ENCODE measurements around the gene SIGLEC12. TPM values are rescaled to one million over a fixed set of nuclear protein-coding genes. Genes with fewer than 3 reads are reported as not detected.

SIGLEC12 gene
- total and polyA plus RNA-seq, 2 donors (not counting 3 experiments of a cell fraction or from before 2014, with no cell fraction given): not detected

DNA sequence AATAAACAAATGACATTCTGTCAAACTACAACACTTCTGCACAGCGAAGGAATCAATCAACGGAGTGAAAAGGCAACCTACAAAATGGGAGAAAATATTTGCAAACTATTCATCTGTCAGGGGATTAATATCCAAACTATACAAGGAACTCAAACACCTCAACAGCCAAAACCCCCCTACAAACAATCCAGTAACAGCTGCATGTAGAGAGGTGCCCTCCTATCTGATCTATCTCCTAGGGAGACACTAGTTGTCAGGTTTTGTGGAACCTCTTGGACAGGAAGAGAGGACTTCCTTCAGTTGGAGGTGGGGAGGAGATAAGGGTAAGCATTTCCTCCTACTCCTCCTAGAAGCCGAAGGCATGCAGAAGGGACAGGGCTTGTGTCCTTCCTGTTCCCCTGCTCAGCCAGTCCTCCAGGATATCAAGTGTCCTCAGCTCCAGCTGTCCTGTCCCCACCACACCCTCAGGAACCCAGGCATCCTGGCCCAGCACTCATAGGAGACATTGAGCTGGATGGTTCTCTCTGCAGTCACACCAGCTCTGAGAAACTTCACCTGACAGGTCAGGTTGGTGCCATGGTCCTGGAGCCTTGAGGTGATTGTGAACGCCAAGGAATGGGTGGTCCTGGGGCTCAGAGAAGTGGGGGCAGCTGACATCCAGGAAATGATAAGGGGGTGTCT lies 33.6 kb downstream of the SIGLEC12 start:
- CTCF ChIA-PET: interaction anchor here (10.3 kb wide), 1 partner anchor 190 kb away, joined by 414 read pairs; no protein-coding TSS in a partner anchor
- Histone ChIP-seq H2AFZ (ENCODE audit: low read depth, low read length) (no peak overlapping the region), H3K4me3 (replicated peaks in 1 of 3; ENCODE audit: insufficient read depth in 1 of 3, low read depth in 1 of 3, low read length in 3 of 3) (no peak overlapping the region), H3K36me3 (ENCODE audit: control insufficient read depth in 2 of 2, extremely low read depth in 1 of 2, insufficient read depth in 2 of 2, low read length in 2 of 2) (no peaks in the 10 kb centered on the region), H3K9me1 (replicated peaks; ENCODE audit: control insufficient read depth, extremely low read depth, insufficient read depth, low read length) (no peaks in the 10 kb centered on the region), H3K79me2 (ENCODE audit: control insufficient read depth, insufficient read depth, low read length) (no peaks in the 10 kb centered on the region), H3K4me2 (ENCODE audit: insufficient read depth, low read length) (no peak overlapping the region), H4K20me1 (replicated peaks; ENCODE audit: control insufficient read depth, extremely low read depth, insufficient read depth, low read length) (no peaks in the 10 kb centered on the region), H3K4me1 (ENCODE audit: control insufficient read depth, extremely low read depth, insufficient read depth, low read length) (no peaks in the 10 kb centered on the region), H3K27ac (ENCODE audit: insufficient read depth, low read depth, low read length) (no peak overlapping the region), H3K9ac (replicated peaks; ENCODE audit: extremely low read depth, insufficient read depth, low read length) (no peak overlapping the region), H3K27me3 (ENCODE audit: control insufficient read depth in 2 of 2, insufficient read depth in 2 of 2, low read length in 2 of 2) (no peaks in the 10 kb centered on the region), H3K9me3 (replicated peaks; ENCODE audit: control insufficient read depth, insufficient read depth, low read length) (no peaks in the 10 kb centered on the region)
- intact Hi-C loops (cut with micrococcal nuclease): no loop called here
- no TSS peak for BruUV-seq (replicated peaks)
- no peak for TF ChIP-seq POLR2A (IDR thresholded peaks at IDR 0.05; ENCODE audit: low read depth, low read length)
- TF ChIP-seq EZH2 (IDR thresholded peaks at IDR 0.05; ENCODE audit: borderline replicate concordance, low read depth, low read length, severe bottlenecking): no peak
- TF ChIP-seq FOS (IDR thresholded peaks at IDR 0.05; ENCODE audit: borderline replicate concordance, insufficient read depth, low read length): no peak
- TF ChIP-seq GATA2 (IDR thresholded peaks at IDR 0.05; ENCODE audit: insufficient read depth, insufficient read length, low read depth, low read length): no peak
- dilution Hi-C loops (cut with MboI; ENCODE audit: extremely low pct_ligation_motif_present, low sequenced_read_pairs): no loop called here
- POLR2A ChIA-PET: no interaction called here
- DNase-seq (ENCODE audit: low read depth, low spot score): no peak
- no peak for FAIRE-seq

DNA sequence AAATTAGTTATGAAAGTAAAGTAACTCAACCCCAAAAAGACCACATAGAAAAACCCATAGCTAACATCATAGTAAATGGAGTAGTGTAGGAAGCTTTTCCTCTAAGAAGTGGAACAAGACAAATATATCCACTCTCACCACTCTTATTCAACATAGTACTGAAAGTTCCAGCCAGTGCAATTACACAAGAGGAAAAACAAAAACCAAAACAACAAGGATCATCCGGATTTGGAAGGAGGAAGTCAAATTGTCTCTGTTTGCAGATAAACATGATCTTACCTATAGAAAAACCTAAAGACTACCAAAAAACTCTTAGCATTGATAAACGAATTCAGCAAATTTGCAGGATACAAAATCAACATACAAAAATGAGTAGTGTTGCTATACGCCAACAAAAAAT lies 34.9 kb downstream of the SIGLEC12 start:
- TF ChIP-seq, protein P1, sequence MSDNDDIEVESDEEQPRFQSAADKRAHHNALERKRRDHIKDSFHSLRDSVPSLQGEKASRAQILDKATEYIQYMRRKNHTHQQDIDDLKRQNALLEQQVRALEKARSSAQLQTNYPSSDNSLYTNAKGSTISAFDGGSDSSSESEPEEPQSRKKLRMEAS (IDR thresholded peaks at IDR 0.05; ENCODE audit: insufficient read depth, insufficient read length): no peak
- no peak for TF ChIP-seq JUN (IDR thresholded peaks at IDR 0.05; ENCODE audit: borderline replicate concordance, insufficient read depth, insufficient read length, low read depth)
- TF ChIP-seq, protein P2, sequence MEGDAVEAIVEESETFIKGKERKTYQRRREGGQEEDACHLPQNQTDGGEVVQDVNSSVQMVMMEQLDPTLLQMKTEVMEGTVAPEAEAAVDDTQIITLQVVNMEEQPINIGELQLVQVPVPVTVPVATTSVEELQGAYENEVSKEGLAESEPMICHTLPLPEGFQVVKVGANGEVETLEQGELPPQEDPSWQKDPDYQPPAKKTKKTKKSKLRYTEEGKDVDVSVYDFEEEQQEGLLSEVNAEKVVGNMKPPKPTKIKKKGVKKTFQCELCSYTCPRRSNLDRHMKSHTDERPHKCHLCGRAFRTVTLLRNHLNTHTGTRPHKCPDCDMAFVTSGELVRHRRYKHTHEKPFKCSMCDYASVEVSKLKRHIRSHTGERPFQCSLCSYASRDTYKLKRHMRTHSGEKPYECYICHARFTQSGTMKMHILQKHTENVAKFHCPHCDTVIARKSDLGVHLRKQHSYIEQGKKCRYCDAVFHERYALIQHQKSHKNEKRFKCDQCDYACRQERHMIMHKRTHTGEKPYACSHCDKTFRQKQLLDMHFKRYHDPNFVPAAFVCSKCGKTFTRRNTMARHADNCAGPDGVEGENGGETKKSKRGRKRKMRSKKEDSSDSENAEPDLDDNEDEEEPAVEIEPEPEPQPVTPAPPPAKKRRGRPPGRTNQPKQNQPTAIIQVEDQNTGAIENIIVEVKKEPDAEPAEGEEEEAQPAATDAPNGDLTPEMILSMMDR (IDR thresholded peaks at IDR 0.05; ENCODE audit: extremely low read depth in 1 of 2, insufficient read depth in 1 of 2, low read depth in 1 of 2, low read length in 2 of 2): no peak
- TF ChIP-seq POLR2A (IDR thresholded peaks at IDR 0.05; ENCODE audit: low read depth, low read length): no peak
- TF ChIP-seq EZH2 (IDR thresholded peaks at IDR 0.05; ENCODE audit: borderline replicate concordance, low read depth, low read length, severe bottlenecking): no peak
- no peak for TF ChIP-seq POLR2AphosphoS5 (IDR thresholded peaks at IDR 0.05; ENCODE audit: insufficient read depth, low read depth, low read length)
- no peak for TF ChIP-seq FOS (IDR thresholded peaks at IDR 0.05; ENCODE audit: borderline replicate concordance, insufficient read depth, low read length)
- DNase-seq (ENCODE audit: low read depth, low spot score): no peak
- CTCF ChIA-PET: interaction anchor here (10.3 kb wide), 1 partner anchor 191 kb away, joined by 414 read pairs; no protein-coding TSS in a partner anchor
- Histone ChIP-seq H3K4me3 (replicated peaks in 1 of 3; ENCODE audit: insufficient read depth in 1 of 3, low read depth in 1 of 3, low read length in 3 of 3) (no peak overlapping the region), H3K4me2 (ENCODE audit: insufficient read depth, low read length) (no peak overlapping the region), H4K20me1 (replicated peaks; ENCODE audit: control insufficient read depth, extremely low read depth, insufficient read depth, low read length) (no peaks in the 10 kb centered on the region), H3K79me2 (ENCODE audit: control insufficient read depth, insufficient read depth, low read length) (no peaks in the 10 kb centered on the region), H3K36me3 (ENCODE audit: control insufficient read depth in 2 of 2, extremely low read depth in 1 of 2, insufficient read depth in 2 of 2, low read length in 2 of 2) (no peaks in the 10 kb centered on the region), H3K4me1 (ENCODE audit: control insufficient read depth, extremely low read depth, insufficient read depth, low read length) (no peaks in the 10 kb centered on the region), H3K9ac (replicated peaks; ENCODE audit: extremely low read depth, insufficient read depth, low read length) (no peak overlapping the region), H3K9me1 (replicated peaks; ENCODE audit: control insufficient read depth, extremely low read depth, insufficient read depth, low read length) (no peaks in the 10 kb centered on the region), H3K27me3 (ENCODE audit: control insufficient read depth in 2 of 2, insufficient read depth in 2 of 2, low read length in 2 of 2) (no peaks in the 10 kb centered on the region), H3K27ac (ENCODE audit: insufficient read depth, low read depth, low read length) (no peak overlapping the region), H3K9me3 (replicated peaks; ENCODE audit: control insufficient read depth, insufficient read depth, low read length) (no peaks in the 10 kb centered on the region), H2AFZ (ENCODE audit: low read depth, low read length) (no peak overlapping the region)
- FAIRE-seq: no peak
- BruUV-seq (replicated peaks): no TSS peak
- dilution Hi-C loops (cut with MboI; ENCODE audit: extremely low pct_ligation_motif_present, low sequenced_read_pairs): no loop called here
- intact Hi-C loops (cut with micrococcal nuclease): no loop called here
- POLR2A ChIA-PET: no interaction called here
